ENCODE data around the gene NBPF1. TPM values are rescaled to one million over a fixed set of nuclear protein-coding genes. Genes with fewer than 3 reads are reported as not detected.

The NBPF1 gene
- total RNA-seq, 4 donors from 2014 or later, result 10.0 to 23.5 (median 10.7) TPM

- Histone ChIP-seq H3K27ac (no peak overlapping the region), H3K27me3 (peaks cover 0 to 7% (median 0%) of the 10 kb centered on the region in 4 donors), H3K4me1 (peaks cover 9 to 27% (median 14%) of the 10 kb centered on the region in 3 donors), H3K4me3 (no peak overlapping the region), H3K36me3 (peaks cover 0 to 54% (median 0%) of the 10 kb centered on the region in 3 donors), H3K9me3 (no peaks in the 10 kb centered on the region)
- DNase-seq, result no peak
- TF ChIP-seq CTCF (IDR thresholded peaks at IDR 0.05) (no peak), POLR2A (IDR thresholded peaks at IDR 0.05) (no peak)
- intact Hi-C loops (cut with DNase I), result no loop called here
- WGBS, 2 donors, result 77 to 81% methylated on average over 15 of the region's 15 CpGs
Observed at GRCh38 chr1:16618719-16619118, 5.4 kb upstream of the NBPF1 start.

- peaks cover 0 to 47% (median 0%) of the 10 kb centered on the region in 3 donors for H3K36me3 ChIP-seq
- intact Hi-C loops (cut with DNase I), result no loop called here
- 69 to 73% methylated on average over 7 of the region's 7 CpGs for WGBS, 2 donors
Observed at GRCh38 chr1:16617778-16618580, 4.6 kb upstream of the NBPF1 start.

GRCh38 chr1:16617114-16617631 is 3.8 kb upstream of the NBPF1 start:
- intact Hi-C loops (cut with DNase I), result no loop called here
- no peak for DNase-seq
- H3K9me3 ChIP-seq, result no peaks in the 10 kb centered on the region
- H3K27me3 ChIP-seq, result peaks cover 0 to 7% (median 0%) of the 10 kb centered on the region in 4 donors
- 85% methylated on average over 20 of the region's 20 CpGs for WGBS, 2 donors
- H3K27ac ChIP-seq, result no peak overlapping the region
- peaks cover 7 to 31% (median 14%) of the 10 kb centered on the region in 3 donors for H3K4me1 ChIP-seq
- peaks cover 0 to 39% (median 0%) of the 10 kb centered on the region in 3 donors for H3K36me3 ChIP-seq
- TF ChIP-seq POLR2A (IDR thresholded peaks at IDR 0.05) (no peak), CTCF (IDR thresholded peaks at IDR 0.05) (peak in 1 of 6 experiments; percentile 3)
- H3K4me3 ChIP-seq, result no peak overlapping the region

More at GRCh38 chr1:16617778-16618580, 4.6 kb upstream of the NBPF1 start:
- no peaks in the 10 kb centered on the region for H3K9me3 ChIP-seq
- peaks cover 5 to 24% (median 7%) of the 10 kb centered on the region in 3 donors for H3K4me1 ChIP-seq
- no peak for TF ChIP-seq CTCF (IDR thresholded peaks at IDR 0.05)
- TF ChIP-seq POLR2A (IDR thresholded peaks at IDR 0.05), result no peak
- H3K4me3 ChIP-seq, result no peak overlapping the region
- no peak for DNase-seq
- no peak overlapping the region for H3K27ac ChIP-seq
- H3K27me3 ChIP-seq, result peaks cover 0 to 7% (median 0%) of the 10 kb centered on the region in 4 donors

GRCh38 chr1:16615253-16616252 is 2.2 kb upstream of the NBPF1 start:
- WGBS, 2 donors, result 75 to 78% methylated on average over 9 of the region's 9 CpGs
- H3K27ac ChIP-seq, result no peak overlapping the region
- H3K27me3 ChIP-seq, result peaks cover 0 to 7% (median 0%) of the 10 kb centered on the region in 4 donors
- no peak for DNase-seq
- no peak for TF ChIP-seq POLR2A (IDR thresholded peaks at IDR 0.05)
- TF ChIP-seq CTCF (IDR thresholded peaks at IDR 0.05), result no peak
- intact Hi-C loops (cut with DNase I), result no loop called here
- H3K9me3 ChIP-seq, result no peaks in the 10 kb centered on the region
- peaks cover 10 to 34% (median 12%) of the 10 kb centered on the region in 3 donors for H3K4me1 ChIP-seq
- H3K36me3 ChIP-seq, result peaks cover 0 to 30% (median 0%) of the 10 kb centered on the region in 3 donors
- no peak overlapping the region for H3K4me3 ChIP-seq

Measured in esophagus squamous epithelium (tissue), 5 donors.